WTC11 (cell line): ENCODE measurements around the gene PARD3B. TPM values are rescaled to one million over a fixed set of nuclear protein-coding genes. Genes with fewer than 3 reads are reported as not detected.

Experiments
- ATAC-seq: fragments of 200-7000 bp; cut with Tn5 transposase; 2 replicates; pipeline ENCODE4 v1.10.0; 2021; ENCODE audit warnings: mild to moderate bottlenecking, moderate library complexity
- CTCF ChIA-PET: fragments of 300-600 bp; sonication (Branson Sonifier 250); formaldehyde crosslinking; loops from one replicate; lab custom pipeline; 2021; ENCODE audit warnings: antibody characterized with exemption; lab: Charles Lee
- POLR2A ChIA-PET: fragments of 350-600 bp; sonication (Branson Sonifier 250); formaldehyde crosslinking; loops from one replicate; lab custom pipeline; 2021; ENCODE audit warnings: antibody characterized with exemption; lab: Charles Lee
- DNase-seq: peaks from one replicate; pipeline ENCODE4 v3.0.0; 2021; ENCODE audit warnings: low spot score
- H3K27ac Mint-ChIP-seq: 2 replicates; pipeline ENCODE4 v1.8.0; 2021; ENCODE audit warnings: mixed read lengths
- H3K27me3 Mint-ChIP-seq: 2 replicates; pipeline ENCODE4 v1.8.0; 2021; ENCODE audit warnings: low read depth, mild to moderate bottlenecking, moderate library complexity, mixed read lengths
- H3K36me3 Mint-ChIP-seq: 2 replicates; pipeline ENCODE4 v1.8.0; 2021; ENCODE audit warnings: mixed read lengths
- H3K4me1 Mint-ChIP-seq: 2 replicates; pipeline ENCODE4 v1.8.0; 2022; ENCODE audit warnings: mixed read lengths
- H3K4me3 Mint-ChIP-seq: 2 replicates; pipeline ENCODE4 v1.8.0; 2021; ENCODE audit warnings: mild to moderate bottlenecking, moderate library complexity, mixed read lengths
- H3K9me3 Mint-ChIP-seq: 2 replicates; pipeline ENCODE4 v1.8.0; 2021; ENCODE audit warnings: mixed read lengths
- ATF2 ChIP-seq: sonication (generic); formaldehyde crosslinking; IDR thresholded peaks from 2 replicates; pipeline ENCODE4 v1.8.1; 2022; ENCODE audit warnings: low read depth, missing genetic modification reagents, borderline replicate concordance
- ATF6 ChIP-seq: sonication (generic); formaldehyde crosslinking; IDR thresholded peaks from 2 replicates; pipeline ENCODE4 v1.8.1; 2023; ENCODE audit warnings: mild to moderate bottlenecking, missing genetic modification reagents
- CREM ChIP-seq: sonication (generic); formaldehyde crosslinking; IDR thresholded peaks from 2 replicates; pipeline ENCODE4 v1.8.1; 2022; ENCODE audit warnings: mild to moderate bottlenecking, missing genetic modification reagents, moderate library complexity
- E2F1 ChIP-seq: sonication (generic); formaldehyde crosslinking; IDR thresholded peaks from 2 replicates; pipeline ENCODE4 v1.8.0; 2022; ENCODE audit warnings: mild to moderate bottlenecking, missing genetic modification reagents
- ETV6 ChIP-seq: sonication (generic); formaldehyde crosslinking; IDR thresholded peaks from 2 replicates; pipeline ENCODE4 v1.8.1; 2022; ENCODE audit warnings: mild to moderate bottlenecking, missing genetic modification reagents
- FOXJ3 ChIP-seq: sonication (generic); formaldehyde crosslinking; IDR thresholded peaks from 2 replicates; pipeline ENCODE4 v1.9.0; 2021; ENCODE audit warnings: missing genetic modification reagents, mild to moderate bottlenecking, borderline replicate concordance
- GRHL2 ChIP-seq: fragments of 250-450 bp; sonication (Bioruptor Pico); IDR thresholded peaks from 2 replicates; pipeline ENCODE4 v1.8.0; 2022; ENCODE audit warnings: mild to moderate bottlenecking, moderate library complexity; ENCODE audit not compliant: insufficient replicate concordance, severe bottlenecking
- IRF2 ChIP-seq: sonication (generic); formaldehyde crosslinking; IDR thresholded peaks from 2 replicates; pipeline ENCODE4 v1.8.0; 2022; ENCODE audit warnings: low read depth, missing genetic modification reagents, borderline replicate concordance
- JAZF1 ChIP-seq: fragments of 250-450 bp; sonication (Bioruptor Pico); IDR thresholded peaks from 2 replicates; pipeline ENCODE4 v1.9.0; 2021; ENCODE audit warnings: moderate library complexity, mild to moderate bottlenecking, inconsistent platforms
- JUN ChIP-seq: sonication (generic); formaldehyde crosslinking; IDR thresholded peaks from 2 replicates; pipeline ENCODE4 v1.8.0; 2023; ENCODE audit warnings: mild to moderate bottlenecking, missing genetic modification reagents
- NFATC4 ChIP-seq: fragments of 250-450 bp; sonication (Bioruptor Pico); IDR thresholded peaks from 2 replicates; pipeline ENCODE4 v1.9.0; 2021; ENCODE audit warnings: mild to moderate bottlenecking
- NR2C2 ChIP-seq: sonication (generic); formaldehyde crosslinking; IDR thresholded peaks from 2 replicates; pipeline ENCODE4 v1.8.0; 2022; ENCODE audit warnings: mild to moderate bottlenecking, missing genetic modification reagents
- RELA ChIP-seq: sonication (generic); formaldehyde crosslinking; IDR thresholded peaks from 2 replicates; pipeline ENCODE4 v1.8.1; 2022; ENCODE audit warnings: missing genetic modification reagents, mild to moderate bottlenecking, borderline replicate concordance
- STAT6 ChIP-seq: sonication (generic); formaldehyde crosslinking; conservative IDR thresholded peaks from 2 replicates; pipeline ENCODE4 v1.8.1; 2023; ENCODE audit warnings: mild to moderate bottlenecking, low read depth, missing genetic modification reagents, moderate library complexity
- TEAD1 ChIP-seq: sonication (generic); formaldehyde crosslinking; IDR thresholded peaks from 2 replicates; pipeline ENCODE4 v1.8.0; 2022; ENCODE audit warnings: mild to moderate bottlenecking, missing genetic modification reagents
- ZNF121 ChIP-seq: sonication (generic); formaldehyde crosslinking; IDR thresholded peaks from 2 replicates; pipeline ENCODE4 v1.8.0; 2023; ENCODE audit warnings: missing genetic modification reagents
- ZNF219 ChIP-seq: sonication (generic); formaldehyde crosslinking; IDR thresholded peaks from 2 replicates; pipeline ENCODE4 v1.8.0; 2023; ENCODE audit warnings: missing genetic modification reagents, mild to moderate bottlenecking, borderline replicate concordance
- ZNF317 ChIP-seq: sonication (generic); formaldehyde crosslinking; IDR thresholded peaks from 2 replicates; pipeline ENCODE4 v1.8.1; 2023; ENCODE audit warnings: low read depth, mild to moderate bottlenecking, moderate library complexity, missing genetic modification reagents, borderline replicate concordance
- ZNF416 ChIP-seq: fragments of 250-450 bp; sonication (Bioruptor Pico); IDR thresholded peaks from 2 replicates; pipeline ENCODE4 v1.9.0; 2021; ENCODE audit warnings: mild to moderate bottlenecking, inconsistent platforms
- ZNF425 ChIP-seq: fragments of 250-450 bp; sonication (Bioruptor Pico); conservative IDR thresholded peaks from 2 replicates; pipeline ENCODE4 v1.9.0; 2021; ENCODE audit warnings: mild to moderate bottlenecking
- total RNA-seq: library from RNA; stranded (reverse); gene quantifications from 3 replicates; pipeline ENCODE4 v1.2.3, GENCODE V29; 2021

PARD3B gene
- total RNA-seq, 1 experiment from 2014 or later: 5.6 TPM

- TF ChIP-seq ATF6 (CRISPR knock-in tag) (no peak), NR2C2 (CRISPR knock-in tag) (no peak), RELA (CRISPR knock-in tag) (no peak), IRF2 (no peak), GRHL2 (CRISPR knock-in tag) (no peak), ETV6 (no peak), ZNF121 (CRISPR knock-in tag) (no peak), ZNF416 (CRISPR knock-in tag) (no peak)
Measured at GRCh38 chr2:204725693-204726360, 180.6 kb downstream of the PARD3B start (continued).

GRCh38 chr2:204726831-204727230 is 181.6 kb downstream of the PARD3B start:
- Mint-ChIP-seq H3K36me3 (no peaks in the 10 kb centered on the region), H3K27me3 (no peaks in the 10 kb centered on the region), H3K9me3 (no peaks in the 10 kb centered on the region), H3K4me3 (no peak overlapping the region), H3K4me1 (peaks cover 39% of the 10 kb centered on the region)
- ATAC-seq: no peak
- DNase-seq: no peak
- POLR2A ChIA-PET: no interaction called here
- CTCF ChIA-PET: interaction anchor here (0.6 to 1.0 kb wide), 2 partner anchors 40 to 77 kb away, joined by 3 read pairs; no protein-coding TSS in a partner anchor
- no peak for TF ChIP-seq ZNF425
- no peak for TF ChIP-seq E2F1 (CRISPR knock-in tag)
- TF ChIP-seq JUN (CRISPR knock-in tag): no peak
- no peak for TF ChIP-seq CREM (CRISPR knock-in tag)
- no peak for TF ChIP-seq JAZF1 (CRISPR knock-in tag)
- no peak for TF ChIP-seq ZNF219 (CRISPR knock-in tag)
- no peak for TF ChIP-seq FOXJ3 (CRISPR knock-in tag)
- no peak for TF ChIP-seq NFATC4 (CRISPR knock-in tag)
- TF ChIP-seq ATF2: no peak
- TF ChIP-seq TEAD1 (CRISPR knock-in tag): no peak
- no peak for TF ChIP-seq STAT6 (CRISPR knock-in tag)
- no peak for TF ChIP-seq ATF6 (CRISPR knock-in tag)
- no peak for TF ChIP-seq ZNF317
- TF ChIP-seq, all 79 proteins: peak for 0
- no peak overlapping the region; the same call in 1 of the 2 replicates for H3K27ac Mint-ChIP-seq
